COLO829 (cell line): ENCODE measurements around the gene ZMYM4.
A peak's percentile ranks its signal among the peaks of the same experiment; 100 is the strongest.
"Not testable (repeated sequence)": the region's sequence is repeated elsewhere in the genome, so short reads cannot be mapped to it uniquely, and the experiment has no call there.

Experiments used
- DNase-seq: peaks from one replicate; pipeline ENCODE4 v3.0.0; 2012; ENCODE audit warnings: low spot score

ZMYM4 gene

GRCh38 chr1:35268282-35269200, at the start of gene ZMYM4:
Gene ZMYM4 (plus strand): TSS chr1:35268709. CDS start chr1:35269047, 338 bp downstream.
- DNase-seq = peak; percentile 97

- DNase-seq = peak; percentile 18
These were observed 47.5 kb upstream of the ZMYM4 start for GRCh38 chr1:35220976-35221375.

- DNase-seq = no peak
These were observed 46.0 kb upstream of the ZMYM4 start for GRCh38 chr1:35222322-35223083.

GRCh38 chr1:35223084-35223630, 45.4 kb upstream of the ZMYM4 start:
- DNase-seq = no peak

GRCh38 chr1:35226546-35226945, 42.0 kb upstream of the ZMYM4 start:
- no peak for DNase-seq

- DNase-seq = no peak
These were observed 38.7 kb upstream of the ZMYM4 start for GRCh38 chr1:35229587-35230360.

- DNase-seq = no peak
These were observed 37.2 kb upstream of the ZMYM4 start for GRCh38 chr1:35231287-35231686.

- DNase-seq = not testable (repeated sequence)
These were observed 31.7 kb upstream of the ZMYM4 start for GRCh38 chr1:35236772-35237171.

- no peak for DNase-seq
These were observed 24.8 kb upstream of the ZMYM4 start for GRCh38 chr1:35243691-35244090.

- no peak for DNase-seq
These were observed 21.3 kb upstream of the ZMYM4 start for GRCh38 chr1:35247256-35247655.

- no peak for DNase-seq
These were observed 14.6 kb upstream of the ZMYM4 start for GRCh38 chr1:35253941-35254340.

GRCh38 chr1:35255276-35255675, 13.2 kb upstream of the ZMYM4 start:
- DNase-seq = no peak

GRCh38 chr1:35259561-35259960, 8.9 kb upstream of the ZMYM4 start:
- no peak for DNase-seq

- no peak for DNase-seq
These were observed 6.9 kb upstream of the ZMYM4 start for GRCh38 chr1:35261412-35262120.

- no peak for DNase-seq
These were observed 4.5 kb upstream of the ZMYM4 start for GRCh38 chr1:35264035-35264434.

- peak; percentile 17 for DNase-seq
These were observed 3.6 kb upstream of the ZMYM4 start for GRCh38 chr1:35264871-35265270.

- no peak for DNase-seq
These were observed 2.2 kb upstream of the ZMYM4 start for GRCh38 chr1:35266306-35266705.

GRCh38 chr1:35269201-35269988, 886 bp downstream of the ZMYM4 start:
- no peak for DNase-seq

- DNase-seq = no peak
These were observed 1.4 kb downstream of the ZMYM4 start for GRCh38 chr1:35269989-35270289.

- no peak for DNase-seq
These were observed 2.3 kb downstream of the ZMYM4 start for GRCh38 chr1:35270836-35271235.

- no peak for DNase-seq
These were observed 5.7 kb downstream of the ZMYM4 start for GRCh38 chr1:35274197-35274596.
